CD4-positive, alpha-beta T cell treated with Interleukin-17A for 4 hours (primary cell): ENCODE measurements around the gene OGT.
"Not testable (repeated sequence)": the region's sequence is repeated elsewhere in the genome, so short reads cannot be mapped to it uniquely, and the experiment has no call there.

Experiments used
- DNase-seq: peaks from one replicate; pipeline ENCODE4 v3.0.0-alpha.2; 2020; ENCODE audit warnings: mixed read lengths

Gene OGT

DNA sequence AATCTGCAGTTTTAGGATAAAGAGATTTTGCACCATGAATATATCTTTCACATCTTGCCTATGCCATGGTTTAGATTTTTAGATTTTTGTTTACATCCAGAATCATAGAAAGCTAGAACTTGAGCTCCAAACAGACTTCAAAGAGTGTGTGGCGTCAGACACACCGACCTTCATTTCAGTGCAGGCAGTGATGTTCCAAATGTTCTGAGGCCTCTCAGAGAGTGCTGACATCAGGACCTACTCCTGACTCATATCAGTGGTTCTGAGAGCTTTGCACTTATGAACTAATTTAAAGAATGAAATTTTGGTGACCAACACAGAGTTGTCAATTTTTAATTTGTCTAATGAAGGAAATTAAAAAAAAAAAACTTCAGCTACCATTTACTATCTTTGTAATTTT is 67.1 kb downstream of the OGT start:
- no peak for DNase-seq

DNA sequence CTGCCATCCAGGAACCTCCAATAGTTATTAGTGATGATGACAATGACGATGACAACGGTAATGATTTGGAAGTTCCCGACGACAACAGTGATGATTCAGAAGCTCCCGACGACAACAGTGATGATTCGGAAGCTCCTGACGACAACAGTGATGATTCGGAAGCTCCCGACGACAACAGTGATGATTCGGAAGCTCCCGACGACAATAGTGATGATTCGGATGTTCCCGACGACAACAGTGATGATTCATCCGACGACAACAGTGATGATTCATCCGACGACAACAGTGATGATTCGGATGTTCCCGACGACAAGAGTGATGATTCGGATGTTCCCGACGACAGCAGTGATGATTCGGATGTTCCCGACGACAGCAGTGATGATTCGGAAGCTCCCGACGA is 70.7 kb downstream of the OGT start:
- DNase-seq = no peak

DNA sequence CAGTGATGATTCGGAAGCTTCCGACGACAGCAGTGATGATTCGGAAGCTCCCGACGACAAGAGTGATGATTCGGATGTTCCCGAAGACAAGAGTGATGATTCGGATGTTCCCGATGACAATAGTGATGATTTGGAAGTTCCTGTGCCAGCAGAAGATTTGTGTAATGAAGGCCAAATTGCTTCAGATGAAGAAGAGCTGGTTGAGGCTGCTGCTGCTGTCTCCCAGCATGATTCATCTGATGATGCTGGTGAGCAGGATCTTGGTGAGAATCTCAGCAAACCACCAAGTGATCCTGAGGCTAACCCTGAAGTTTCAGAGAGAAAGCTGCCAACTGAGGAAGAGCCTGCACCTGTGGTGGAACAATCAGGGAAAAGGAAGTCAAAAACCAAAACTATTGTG is 71.2 kb downstream of the OGT start:
- no peak for DNase-seq

DNA sequence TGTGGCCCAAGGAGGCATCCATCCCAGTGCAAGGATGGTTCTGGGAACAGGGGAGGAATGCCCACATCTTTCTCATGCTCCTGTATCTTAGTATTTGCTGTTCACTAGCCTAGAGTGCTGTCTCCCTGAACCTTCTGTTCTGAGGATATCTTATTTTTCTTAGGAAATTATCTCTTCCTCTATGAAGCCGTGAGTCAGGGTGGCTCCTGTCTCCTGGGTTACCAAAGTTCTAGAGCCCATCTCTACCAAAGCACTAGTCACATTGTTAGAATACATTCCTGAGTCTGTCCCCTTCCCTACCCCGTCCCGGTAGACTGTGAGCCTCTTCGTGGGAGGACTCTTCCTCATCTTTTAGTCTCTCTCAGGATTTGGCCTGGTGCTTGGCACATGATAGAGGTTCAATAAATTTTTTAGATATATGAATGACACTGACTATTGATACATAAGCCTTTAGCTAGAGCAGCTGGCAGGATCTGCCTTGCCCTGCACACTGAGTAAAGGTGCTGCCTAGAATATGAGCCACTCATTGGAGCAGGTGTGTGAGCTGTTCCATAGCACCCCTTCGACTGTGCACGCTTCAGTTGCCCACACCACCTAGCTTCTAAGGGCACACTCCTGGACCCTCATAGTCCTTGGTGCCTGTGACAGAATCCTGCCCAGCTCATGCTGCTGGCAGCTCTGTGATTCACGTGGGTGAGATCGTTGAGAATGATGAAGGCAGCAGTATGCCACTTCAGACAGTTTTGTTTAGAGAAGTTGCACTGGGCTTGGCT is 72.1 kb downstream of the OGT start:
- no peak for DNase-seq

DNA sequence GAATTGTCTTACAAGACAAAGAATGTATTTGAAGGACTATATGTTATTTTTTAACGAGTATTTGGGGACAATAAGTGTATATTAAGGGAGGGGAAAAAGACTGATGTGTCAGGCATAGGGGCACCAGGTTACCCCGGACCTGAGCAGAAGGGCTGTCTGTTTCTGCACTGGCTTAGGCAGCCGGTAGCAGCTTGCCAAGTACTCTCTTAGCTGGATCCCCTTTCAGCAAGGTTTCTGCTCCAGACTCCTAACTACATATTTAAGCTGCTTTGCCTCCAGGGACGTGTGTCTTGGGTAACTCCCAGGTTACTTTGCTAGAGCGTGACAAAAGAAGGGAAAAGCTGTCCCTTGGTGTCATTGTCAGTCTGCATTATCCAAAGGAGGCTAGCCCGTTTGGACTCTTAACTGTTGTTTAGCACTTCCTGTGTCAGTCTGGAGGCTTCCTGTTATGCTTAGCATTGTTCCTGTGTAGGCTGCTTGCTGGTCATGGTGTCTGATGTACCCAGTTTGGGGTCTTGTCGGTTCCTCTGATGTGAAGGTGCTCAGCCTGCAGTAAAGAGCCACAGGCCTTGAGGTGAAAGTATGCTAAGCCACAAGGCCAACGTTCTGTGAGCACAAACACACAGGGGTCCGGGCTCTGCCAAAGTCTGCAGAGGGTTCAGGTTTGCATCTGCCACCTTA is 73.8 kb downstream of the OGT start:
- peak; percentile 41 for DNase-seq

DNA sequence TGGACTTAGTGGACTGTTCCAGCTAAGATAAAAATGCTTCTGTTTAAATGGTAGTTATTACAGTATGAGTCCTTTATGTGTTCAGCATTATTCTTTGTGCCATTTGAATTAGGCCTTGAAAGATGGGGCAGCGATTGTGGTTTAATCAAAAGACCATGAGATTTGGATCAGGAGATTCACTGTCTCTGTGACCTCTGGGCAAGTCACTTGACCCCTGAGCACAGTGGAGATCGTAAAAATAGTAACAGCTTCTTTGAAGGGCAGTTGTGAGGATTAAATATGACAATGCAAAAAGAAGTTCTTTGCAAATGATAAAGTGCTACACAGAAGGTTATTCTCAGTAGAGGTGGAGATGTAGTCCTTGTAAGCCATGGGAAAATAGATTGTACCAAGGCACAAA is 74.6 kb downstream of the OGT start:
- DNase-seq = no peak

DNA sequence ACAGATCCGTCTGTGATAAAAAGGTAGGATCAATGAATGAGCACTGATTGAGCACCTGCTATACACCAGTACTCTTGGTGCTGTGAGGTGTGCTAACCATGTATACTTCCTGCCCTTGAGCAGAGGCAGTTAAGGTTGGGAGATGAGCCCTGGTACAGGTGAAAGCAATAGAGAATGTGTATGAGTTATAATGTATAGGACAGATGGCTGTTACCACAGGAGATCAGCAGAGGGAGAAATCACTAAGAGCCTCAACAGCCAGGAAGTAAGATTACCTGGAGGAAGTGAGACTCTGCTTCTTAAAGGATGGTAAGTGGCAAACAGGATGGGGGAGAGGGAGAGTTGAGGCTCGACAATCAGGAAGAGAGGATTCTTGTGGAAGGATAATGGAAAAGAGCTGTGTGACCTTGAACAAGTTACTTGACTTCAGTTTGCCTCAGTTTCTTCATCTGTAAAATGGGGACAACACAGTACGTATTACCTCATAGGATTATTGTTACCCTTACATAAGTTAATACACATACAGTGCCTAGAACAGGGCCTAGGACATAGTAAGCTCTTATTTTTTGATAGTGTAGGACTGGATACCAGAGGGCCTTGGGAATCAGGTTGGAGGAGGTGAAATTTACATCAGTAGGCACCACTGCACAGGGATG is 76.3 kb downstream of the OGT start:
- DNase-seq = peak; percentile 7

DNA sequence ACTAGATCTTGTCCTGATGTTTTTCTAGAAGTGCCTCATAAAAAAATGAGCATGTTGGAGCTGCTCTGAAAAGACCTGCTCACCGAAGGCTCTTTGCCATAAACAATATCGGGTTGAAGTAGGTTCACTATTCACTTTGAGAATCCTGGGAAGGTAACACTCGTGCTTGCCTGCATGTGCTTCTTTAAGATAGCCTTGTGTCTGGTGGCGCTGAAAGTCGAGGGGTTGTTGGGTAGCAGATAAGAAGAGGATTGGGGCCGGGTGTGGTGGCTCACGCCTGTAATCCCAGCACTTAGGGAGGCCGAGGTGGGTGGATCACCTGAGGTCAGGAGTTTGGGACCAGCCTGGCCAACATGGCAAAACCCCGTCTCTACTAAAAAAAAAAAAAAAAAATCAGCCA is 78.8 kb downstream of the OGT start:
- not testable (repeated sequence) for DNase-seq

DNA sequence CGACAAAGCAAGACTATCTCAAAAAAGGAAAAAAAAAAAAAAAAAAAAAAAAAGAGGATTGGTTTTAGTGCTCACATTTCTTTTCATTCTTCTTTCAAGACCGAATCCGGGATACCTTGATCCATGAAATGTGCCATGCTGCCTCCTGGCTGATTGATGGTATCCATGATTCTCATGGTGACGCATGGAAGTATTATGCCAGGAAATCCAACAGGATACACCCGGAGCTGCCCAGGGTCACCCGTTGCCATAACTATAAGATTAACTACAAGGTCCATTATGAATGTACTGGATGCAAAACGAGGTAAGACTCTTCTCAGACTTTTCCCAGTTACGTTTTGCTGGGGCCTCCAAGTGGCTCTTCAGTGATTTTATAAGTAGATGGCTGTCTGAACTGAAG is 79.4 kb downstream of the OGT start:
- DNase-seq = no peak

DNA sequence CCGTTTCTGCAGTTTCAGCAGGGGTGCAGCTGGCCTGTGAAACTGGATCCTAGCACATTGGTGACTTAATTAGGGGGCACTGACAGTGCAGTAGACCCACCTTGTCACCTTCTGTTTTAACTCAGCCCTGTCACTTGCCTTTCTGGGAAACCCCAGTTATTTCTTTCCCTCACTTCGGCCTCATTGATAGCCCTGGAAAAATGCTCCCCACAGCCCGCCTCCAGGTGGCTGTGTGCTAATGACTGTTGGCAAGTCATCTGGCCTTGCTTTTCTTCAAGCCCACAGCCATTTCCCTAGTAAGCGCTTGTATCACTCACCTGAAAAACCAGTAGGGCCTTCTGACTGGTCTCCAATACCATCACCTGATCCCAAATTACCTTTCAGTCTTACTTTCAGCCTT is 82.2 kb downstream of the OGT start:
- no peak for DNase-seq

DNA sequence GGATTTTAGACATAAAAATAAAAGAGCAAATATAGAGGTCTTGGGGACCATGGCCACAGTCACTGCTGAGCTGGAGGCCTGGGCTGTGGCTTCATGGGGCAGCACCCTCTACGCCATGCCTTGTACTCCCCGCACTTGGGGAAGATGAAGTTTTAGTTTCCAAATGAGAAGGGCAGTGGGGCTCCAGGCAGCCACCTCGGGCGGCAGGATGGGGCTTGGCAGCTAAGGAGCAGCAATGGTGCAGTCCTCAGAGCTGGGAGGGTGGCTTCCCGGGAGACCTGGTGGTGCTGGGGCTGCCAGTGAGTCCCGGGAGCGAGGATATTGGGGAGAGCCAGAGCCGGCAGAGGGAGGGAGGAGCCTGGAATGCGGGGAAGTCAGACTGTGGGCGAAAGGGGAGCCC is 83.0 kb downstream of the OGT start:
- DNase-seq = no peak

DNA sequence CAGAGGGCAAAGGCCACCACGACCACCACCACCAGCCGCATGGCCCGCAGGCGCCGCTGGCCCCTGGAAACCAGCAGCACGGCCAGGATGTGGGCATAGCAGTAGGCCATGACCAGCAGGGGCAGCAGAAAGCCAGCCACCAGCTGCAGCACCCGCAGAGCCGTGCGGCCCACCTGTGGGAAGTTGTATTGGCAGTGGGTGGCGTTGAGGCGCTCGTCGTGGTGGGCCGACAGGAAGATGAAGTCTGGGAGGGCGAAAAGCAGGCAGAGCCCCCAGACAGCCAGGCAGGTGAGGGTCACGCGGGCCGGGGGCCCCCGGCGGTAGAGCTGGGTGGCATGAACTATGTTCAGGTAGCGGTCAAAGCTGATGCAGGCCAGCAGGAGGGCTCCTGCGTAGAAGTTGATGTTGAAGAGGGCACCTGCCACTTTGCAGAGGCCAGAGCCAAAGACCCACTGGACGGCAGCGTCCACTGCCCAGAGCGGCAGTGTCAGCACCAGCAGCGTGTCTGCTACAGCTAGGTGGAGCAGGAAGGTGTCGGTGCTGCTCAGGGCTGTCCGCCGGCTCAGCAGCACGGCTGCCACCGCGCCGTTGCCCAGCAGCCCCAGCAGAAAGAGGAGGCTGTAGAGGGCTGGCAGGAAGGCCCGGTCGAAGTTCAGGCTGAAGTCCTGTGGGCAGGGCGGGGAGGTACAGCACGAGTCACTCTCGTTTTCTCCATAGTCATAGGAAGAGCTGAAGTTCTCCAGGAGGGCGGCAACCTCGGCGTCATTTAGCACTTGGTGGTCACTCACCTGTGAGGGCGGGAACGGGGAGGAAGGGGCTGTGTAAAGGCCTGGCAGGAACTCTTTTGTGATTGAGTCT is 84.0 kb downstream of the OGT start:
- peak; percentile 27 for DNase-seq

DNA sequence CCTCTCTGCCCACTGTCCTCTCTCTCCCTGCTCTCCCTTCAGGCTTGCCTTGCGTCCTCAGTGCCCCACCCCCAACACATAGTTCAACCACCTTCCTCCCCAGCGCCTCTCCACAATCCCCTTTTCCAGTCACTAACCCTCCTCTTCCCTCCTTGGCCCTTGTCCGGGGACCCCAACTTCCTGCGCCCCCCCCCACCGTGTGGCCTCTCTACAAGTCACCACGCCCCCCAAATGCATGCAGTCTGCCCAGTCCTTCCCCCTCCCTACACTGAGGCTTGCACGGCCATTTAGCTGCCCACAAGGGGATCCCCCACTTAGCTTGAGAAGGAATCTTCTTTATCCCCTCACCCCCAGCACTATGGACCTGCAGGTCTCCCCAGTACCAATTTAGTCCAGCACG is 84.8 kb downstream of the OGT start:
- DNase-seq = no peak

DNA sequence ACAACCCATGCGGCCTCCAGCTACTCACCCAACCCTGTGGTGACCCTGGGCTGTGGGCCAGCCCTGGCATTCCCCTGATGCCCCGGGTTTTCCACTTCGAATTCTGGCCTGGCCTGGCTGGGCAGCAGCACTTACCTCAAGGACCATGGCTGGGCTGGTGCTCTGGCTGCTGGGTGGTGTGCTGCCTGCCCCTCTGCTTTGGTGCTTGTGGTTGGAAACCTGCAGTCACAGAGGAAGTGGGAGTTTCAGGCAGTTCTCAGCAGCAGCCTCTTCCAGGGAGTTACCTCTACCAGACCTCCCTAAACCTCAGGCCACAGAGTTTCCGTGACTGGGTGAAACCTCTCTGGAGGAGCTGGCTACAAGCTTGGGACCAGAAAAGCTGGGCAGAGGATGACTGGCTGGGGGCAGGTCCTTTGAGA is 85.4 kb downstream of the OGT start, which contains the start of gene CXCR3:
CXCR3 (minus strand) TSS at position 209 of the 419 bp plus-strand sequence; CDS start at position 147, 62 bp downstream.
- DNase-seq = peak; percentile 59

DNA sequence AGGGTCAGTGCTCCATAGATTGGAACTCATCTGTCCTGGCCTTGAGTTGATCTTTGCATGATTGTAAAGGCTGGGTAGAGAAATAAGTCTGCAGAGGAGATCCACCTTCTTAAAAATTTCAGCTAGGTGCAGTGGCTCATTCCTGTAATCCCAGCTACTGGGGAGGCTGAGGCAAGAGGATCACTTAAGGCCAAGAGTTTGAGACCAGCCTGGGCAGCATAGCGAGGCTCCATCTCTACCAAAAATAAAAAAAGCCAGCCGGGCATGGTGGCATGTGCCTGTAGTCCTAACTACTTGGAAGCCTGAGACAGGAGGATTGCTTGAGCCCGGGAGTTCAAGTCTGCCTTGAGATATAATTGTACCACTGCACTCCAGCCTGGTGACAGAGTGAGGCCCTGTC is 85.9 kb downstream of the OGT start:
- no peak for DNase-seq

DNA sequence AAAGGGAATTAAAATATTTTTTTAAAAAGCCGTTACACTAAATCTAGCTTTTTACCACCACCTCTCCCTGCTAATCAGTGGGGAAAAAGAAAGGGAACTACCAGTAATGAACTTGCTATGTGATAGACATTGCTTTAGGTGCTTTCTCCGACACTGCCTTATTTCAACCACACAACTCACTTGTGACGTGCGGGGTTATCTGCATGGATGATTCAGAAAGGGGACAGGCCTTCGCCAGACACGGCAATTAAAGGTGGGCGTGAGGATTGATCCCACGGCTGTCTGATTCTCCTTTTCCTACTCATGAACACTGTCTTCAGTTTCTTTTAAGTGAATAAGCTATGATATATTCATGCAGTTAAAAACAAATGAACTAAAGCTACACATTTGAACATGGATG is 86.3 kb downstream of the OGT start:
- DNase-seq = peak; percentile 57

DNA sequence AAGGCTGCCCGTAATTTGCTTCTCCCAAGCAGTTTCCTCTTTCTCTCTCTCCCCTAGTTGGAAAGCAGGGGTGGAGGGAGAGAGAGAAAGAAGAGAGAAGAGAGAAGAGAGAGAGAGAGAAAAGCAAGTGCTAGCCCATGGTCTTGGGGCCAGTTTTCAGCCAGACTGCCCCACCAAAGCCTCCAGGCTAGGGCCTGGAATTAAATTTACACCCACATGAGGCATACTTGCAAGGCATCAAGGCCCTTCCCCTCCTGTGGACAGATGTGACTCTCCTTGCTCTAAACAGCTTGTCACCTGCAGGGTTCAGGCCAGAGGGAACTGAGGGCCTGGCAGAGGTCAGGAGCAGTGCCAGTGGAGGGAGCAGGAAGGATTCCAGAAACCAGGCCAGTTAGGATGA is 87.1 kb downstream of the OGT start:
- no peak for DNase-seq

DNA sequence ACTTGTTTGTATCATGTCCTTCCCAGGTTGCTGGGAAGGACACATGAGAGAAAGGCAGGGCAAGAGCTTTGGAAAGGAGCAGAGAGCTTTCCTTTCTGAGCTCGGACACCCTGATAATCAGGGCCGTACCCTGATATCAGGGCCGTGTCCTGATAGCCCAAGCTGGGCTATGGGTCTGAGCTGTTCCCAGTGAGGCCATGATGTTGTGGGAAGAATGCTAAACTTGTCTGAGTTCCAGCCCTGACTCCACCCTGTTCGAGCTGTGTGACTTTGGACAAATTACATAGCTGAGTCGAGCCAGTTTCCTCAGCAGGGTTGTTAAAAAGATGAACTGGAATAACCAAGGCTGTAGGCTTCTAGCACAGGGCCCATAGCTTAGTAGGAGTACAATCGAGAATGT is 88.7 kb downstream of the OGT start:
- DNase-seq = no peak

DNA sequence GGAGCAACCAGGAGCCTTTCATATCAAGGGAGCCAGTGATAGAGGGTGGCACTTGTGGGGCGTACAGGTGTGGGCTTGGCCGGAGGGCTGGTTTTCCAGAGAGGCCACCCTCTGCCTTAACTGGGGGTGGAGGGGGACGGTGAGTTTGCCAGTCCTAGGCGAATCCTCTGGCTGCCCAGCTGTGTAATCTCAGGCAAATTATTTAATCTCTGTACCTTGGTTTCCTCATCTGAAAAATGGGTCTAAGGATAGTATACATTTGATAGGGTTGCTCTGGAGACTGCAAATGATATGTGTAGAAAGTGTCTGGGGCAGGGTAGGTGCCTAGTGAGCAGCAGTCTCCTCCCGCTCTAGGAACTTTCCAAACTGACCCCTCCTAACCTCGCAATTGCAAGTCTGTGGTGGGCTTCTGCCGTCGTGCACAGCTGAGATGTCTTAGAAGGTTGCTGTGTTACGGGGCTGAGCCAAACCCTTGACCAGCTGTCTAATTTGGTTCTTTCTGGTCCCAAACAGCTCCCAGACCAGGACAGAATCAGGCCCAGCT is 89.2 kb downstream of the OGT start:
- DNase-seq = no peak

DNA sequence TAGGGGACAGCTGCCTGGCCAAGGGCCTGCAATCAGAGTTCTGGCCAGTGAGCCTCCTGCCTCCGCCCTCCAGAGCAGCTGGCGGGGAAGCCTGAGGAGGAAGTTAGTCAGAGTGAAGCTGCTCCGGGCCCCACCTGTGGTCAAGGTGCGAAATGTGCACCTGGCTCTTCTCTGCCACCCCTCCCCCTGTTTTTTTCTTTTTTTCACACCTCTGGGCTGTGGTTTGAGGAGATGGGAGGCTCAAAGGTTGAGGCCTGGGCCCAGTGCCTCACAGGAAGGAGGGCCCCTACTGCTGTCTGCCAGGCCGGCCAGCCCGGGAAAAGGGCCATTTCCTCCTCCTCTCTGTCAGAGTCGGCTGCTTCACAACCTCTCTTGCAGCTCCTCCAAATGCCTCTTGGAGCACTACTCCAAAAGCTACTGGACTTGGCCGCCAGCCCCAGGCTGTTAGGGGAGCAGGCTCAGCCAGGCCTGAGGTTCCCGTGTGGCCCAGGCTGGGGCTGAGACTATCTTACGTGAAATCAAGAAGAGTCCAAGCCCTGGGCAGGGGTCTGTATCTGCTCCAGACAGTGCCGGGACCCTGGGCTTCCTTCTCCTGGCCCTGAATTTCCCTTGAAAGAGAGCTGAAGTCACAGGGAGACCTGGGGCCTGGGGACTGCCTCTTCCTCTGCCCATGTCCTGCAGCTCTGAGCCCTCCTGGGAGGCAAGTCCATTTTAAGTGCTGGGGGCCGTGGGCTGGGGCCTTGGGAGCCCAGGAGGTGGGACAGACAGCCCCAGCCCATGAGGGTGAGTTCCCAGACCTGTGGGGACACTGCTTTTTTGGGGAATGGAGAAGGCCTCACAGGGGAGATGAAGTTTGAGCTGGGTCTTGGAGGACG is 89.9 kb downstream of the OGT start:
- peak; percentile 72 for DNase-seq

DNA sequence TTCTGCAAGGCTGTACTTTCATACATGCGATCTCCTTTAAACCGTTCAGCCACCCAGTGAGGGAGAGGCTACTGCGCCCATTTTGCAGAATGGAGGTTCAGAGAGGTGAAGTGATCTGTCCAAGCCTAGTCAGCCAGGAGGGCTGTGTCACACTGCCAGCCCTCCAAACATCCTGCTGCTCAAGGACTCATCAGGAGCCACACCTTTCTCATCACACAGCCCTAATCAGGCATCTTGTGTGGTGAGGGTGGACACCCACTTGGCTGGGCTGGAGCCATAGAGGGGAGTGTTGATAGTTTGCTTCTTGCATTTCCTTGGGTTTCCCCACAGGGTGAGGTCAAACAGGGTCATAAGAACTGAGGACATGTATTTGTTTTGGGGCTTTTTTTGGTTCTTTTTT is 90.8 kb downstream of the OGT start:
- DNase-seq = peak; percentile 26

DNA sequence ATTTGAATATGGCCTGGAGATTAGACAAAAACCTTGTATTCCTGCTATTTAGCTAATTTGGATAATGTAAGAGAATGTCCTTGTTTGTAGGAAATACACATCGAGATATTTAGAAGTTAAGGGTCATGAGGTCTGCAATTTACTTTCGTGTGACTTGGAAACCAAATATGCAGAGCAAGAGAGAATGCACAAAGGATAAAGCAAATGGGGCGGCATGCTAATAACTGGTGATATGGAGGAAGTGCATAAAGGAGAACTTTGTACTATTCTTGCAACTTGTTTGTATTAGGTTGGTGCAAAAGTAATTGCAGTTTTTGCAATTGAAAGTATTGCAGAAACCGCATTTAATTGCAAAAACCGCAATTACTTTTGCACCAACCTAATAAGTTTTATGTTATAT is 92.6 kb downstream of the OGT start:
- DNase-seq = no peak
